A549 treated with DMSO at 1 μM for 4 hours (cell line): ENCODE data around the gene HS3ST2. TPM values are rescaled to one million over a fixed set of nuclear protein-coding genes. Genes with fewer than 3 reads are reported as not detected.

Experiments
- total RNA-seq: library from RNA; stranded (reverse); fragments of 200-300 nt; extraction: Qiagen RNA extraction; gene quantifications from 5 replicates; pipeline ENCODE4 v1.2.3, GENCODE V29; 2022; ENCODE audit warnings: low read depth

The HS3ST2 gene
- 0.04 TPM in 1 of 5 replicates, not detected in the others for total RNA-seq

DNA sequence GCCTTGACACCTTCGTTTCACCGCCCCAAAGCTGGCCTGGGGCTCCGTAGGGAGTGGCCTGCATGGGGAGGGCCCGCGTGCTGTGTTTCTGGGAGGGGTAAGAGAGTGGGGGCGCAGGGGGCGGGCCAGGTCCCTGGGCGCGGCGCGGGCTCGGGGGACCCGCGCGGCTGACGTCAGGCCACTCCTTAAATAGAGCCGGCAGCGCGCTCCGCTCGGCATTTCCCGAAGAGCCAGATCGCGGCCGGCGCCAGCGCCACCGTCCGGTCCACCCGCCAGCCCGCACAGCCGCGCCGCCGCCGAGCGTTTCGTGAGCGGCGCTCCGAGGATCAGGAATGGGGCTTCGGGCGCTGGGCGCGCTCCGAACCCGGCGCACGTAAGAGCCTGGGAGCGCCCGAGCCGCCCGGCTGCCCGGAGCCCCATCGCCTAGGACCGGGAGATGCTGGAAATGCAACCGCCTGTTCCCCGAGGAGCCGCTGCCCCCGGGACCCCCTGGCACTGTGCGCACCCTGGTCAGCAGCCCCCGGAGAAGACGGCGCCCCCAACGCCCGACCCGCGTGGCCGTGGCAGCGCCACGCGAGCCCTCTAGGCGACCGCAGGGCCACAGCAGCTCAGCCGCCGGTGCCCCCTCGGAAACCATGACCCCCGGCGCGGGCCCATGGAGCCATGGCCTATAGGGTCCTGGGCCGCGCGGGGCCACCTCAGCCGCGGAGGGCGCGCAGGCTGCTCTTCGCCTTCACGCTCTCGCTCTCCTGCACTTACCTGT, at the start of gene HS3ST2:
Gene HS3ST2 (plus strand): TSS at position 215 of the 763 bp plus-strand sequence. CDS start 449 bp downstream, at position 664.

